Activated naive CD4-positive, alpha-beta T cell treated with anti-CD3 and anti-CD28 coated beads, Interleukin-2, amount 50 U/mL, for 24 hours (primary cell): Measurements from ENCODE around the gene STAT4.

Source experiments
- H3K27ac Mint-ChIP-seq: one replicate; pipeline ENCODE4 v1.8.0; 2021; ENCODE audit warnings: mild to moderate bottlenecking, mixed read lengths
- H3K27me3 Mint-ChIP-seq: one replicate; pipeline ENCODE4 v1.8.0; 2021; ENCODE audit warnings: mixed read lengths
- H3K36me3 Mint-ChIP-seq: one replicate; pipeline ENCODE4 v1.8.0; 2021; ENCODE audit warnings: mixed read lengths
- H3K4me1 Mint-ChIP-seq: one replicate; pipeline ENCODE4 v1.8.0; 2021; ENCODE audit warnings: mixed read lengths
- H3K4me3 Mint-ChIP-seq: one replicate; pipeline ENCODE4 v1.8.0; 2021; ENCODE audit warnings: mild to moderate bottlenecking, mixed read lengths
- H3K9me3 Mint-ChIP-seq: one replicate; pipeline ENCODE4 v1.8.0; 2021; ENCODE audit warnings: mixed read lengths

The STAT4 gene

GRCh38 chr2:191032588-191033429 is 118.0 kb downstream of the STAT4 start:
- H3K27ac Mint-ChIP-seq = peak overlapping the region; percentile 48
- peaks cover 43% of the 10 kb centered on the region for H3K4me1 Mint-ChIP-seq

GRCh38 chr2:191031256-191031655 is 119.5 kb downstream of the STAT4 start:
- Mint-ChIP-seq H3K4me1 (peaks cover 45% of the 10 kb centered on the region), H3K36me3 (peaks cover 19% of the 10 kb centered on the region), H3K4me3 (no peak overlapping the region), H3K27ac (peak overlapping the region; percentile 62), H3K27me3 (no peaks in the 10 kb centered on the region), H3K9me3 (no peaks in the 10 kb centered on the region)

More at GRCh38 chr2:191032588-191033429, 118.0 kb downstream of the STAT4 start:
- Mint-ChIP-seq H3K36me3 (peaks cover 25% of the 10 kb centered on the region), H3K27me3 (no peaks in the 10 kb centered on the region), H3K4me3 (no peak overlapping the region), H3K9me3 (no peaks in the 10 kb centered on the region)

- Mint-ChIP-seq H3K36me3 (peaks cover 19% of the 10 kb centered on the region), H3K27me3 (no peaks in the 10 kb centered on the region), H3K4me3 (peak overlapping the region; percentile 17), H3K9me3 (no peaks in the 10 kb centered on the region), H3K4me1 (peaks cover 51% of the 10 kb centered on the region), H3K27ac (peak overlapping the region; percentile 62)
Measured at GRCh38 chr2:191030521-191031154, 120.2 kb downstream of the STAT4 start.

- H3K36me3 Mint-ChIP-seq = peaks cover 20% of the 10 kb centered on the region
- no peaks in the 10 kb centered on the region for H3K9me3 Mint-ChIP-seq
- H3K27me3 Mint-ChIP-seq = no peaks in the 10 kb centered on the region
- peak overlapping the region; percentile 8 for H3K4me3 Mint-ChIP-seq
- peaks cover 62% of the 10 kb centered on the region for H3K4me1 Mint-ChIP-seq
- H3K27ac Mint-ChIP-seq = peak overlapping the region; percentile 83
Measured at GRCh38 chr2:191029280-191029950, 121.4 kb downstream of the STAT4 start.

GRCh38 chr2:191026377-191026776 is 124.4 kb downstream of the STAT4 start:
- no peak overlapping the region for H3K4me3 Mint-ChIP-seq
- no peaks in the 10 kb centered on the region for H3K9me3 Mint-ChIP-seq
- no peaks in the 10 kb centered on the region for H3K27me3 Mint-ChIP-seq
- H3K4me1 Mint-ChIP-seq = peaks cover 62% of the 10 kb centered on the region
- H3K36me3 Mint-ChIP-seq = peaks cover 16% of the 10 kb centered on the region
- H3K27ac Mint-ChIP-seq = peak overlapping the region; percentile 79

GRCh38 chr2:191025135-191025534 is 125.7 kb downstream of the STAT4 start:
- H3K4me3 Mint-ChIP-seq = peak overlapping the region; percentile 20
- H3K27ac Mint-ChIP-seq = peak overlapping the region; percentile 73
- no peaks in the 10 kb centered on the region for H3K27me3 Mint-ChIP-seq
- peaks cover 16% of the 10 kb centered on the region for H3K36me3 Mint-ChIP-seq
- peaks cover 51% of the 10 kb centered on the region for H3K4me1 Mint-ChIP-seq
- no peaks in the 10 kb centered on the region for H3K9me3 Mint-ChIP-seq

GRCh38 chr2:191023235-191023679 is 127.5 kb downstream of the STAT4 start:
- peaks cover 47% of the 10 kb centered on the region for H3K4me1 Mint-ChIP-seq
- no peak overlapping the region for H3K27ac Mint-ChIP-seq
- peaks cover 7% of the 10 kb centered on the region for H3K36me3 Mint-ChIP-seq
- no peaks in the 10 kb centered on the region for H3K9me3 Mint-ChIP-seq
- H3K27me3 Mint-ChIP-seq = no peaks in the 10 kb centered on the region
- no peak overlapping the region for H3K4me3 Mint-ChIP-seq

GRCh38 chr2:191020742-191021381 is 129.9 kb downstream of the STAT4 start:
- H3K27me3 Mint-ChIP-seq = no peaks in the 10 kb centered on the region
- H3K4me1 Mint-ChIP-seq = peaks cover 46% of the 10 kb centered on the region
- H3K27ac Mint-ChIP-seq = no peak overlapping the region
- peaks cover 4% of the 10 kb centered on the region for H3K36me3 Mint-ChIP-seq
- peaks cover 1% of the 10 kb centered on the region for H3K9me3 Mint-ChIP-seq
- no peak overlapping the region for H3K4me3 Mint-ChIP-seq

GRCh38 chr2:191020221-191020741 is 130.5 kb downstream of the STAT4 start:
- no peak overlapping the region for H3K4me3 Mint-ChIP-seq
- no peak overlapping the region for H3K27ac Mint-ChIP-seq
- peaks cover 42% of the 10 kb centered on the region for H3K4me1 Mint-ChIP-seq
- peaks cover 7% of the 10 kb centered on the region for H3K9me3 Mint-ChIP-seq
- H3K27me3 Mint-ChIP-seq = no peaks in the 10 kb centered on the region
- peaks cover 5% of the 10 kb centered on the region for H3K36me3 Mint-ChIP-seq

- peak overlapping the region; percentile 37 for H3K27ac Mint-ChIP-seq
- H3K27me3 Mint-ChIP-seq = no peaks in the 10 kb centered on the region
- peaks cover 10% of the 10 kb centered on the region for H3K9me3 Mint-ChIP-seq
- peaks cover 5% of the 10 kb centered on the region for H3K36me3 Mint-ChIP-seq
- H3K4me1 Mint-ChIP-seq = peaks cover 33% of the 10 kb centered on the region
- peak overlapping the region; percentile 74 for H3K4me3 Mint-ChIP-seq
Measured at GRCh38 chr2:191019376-191019775, 131.4 kb downstream of the STAT4 start.

GRCh38 chr2:191018643-191019119 is 132.1 kb downstream of the STAT4 start:
- H3K27ac Mint-ChIP-seq = peak overlapping the region; percentile 93
- H3K9me3 Mint-ChIP-seq = peaks cover 10% of the 10 kb centered on the region
- H3K36me3 Mint-ChIP-seq = peaks cover 5% of the 10 kb centered on the region
- H3K27me3 Mint-ChIP-seq = no peaks in the 10 kb centered on the region
- H3K4me1 Mint-ChIP-seq = peaks cover 32% of the 10 kb centered on the region
- H3K4me3 Mint-ChIP-seq = peak overlapping the region; percentile 74

- Mint-ChIP-seq H3K4me3 (no peak overlapping the region), H3K27ac (peak overlapping the region; percentile 93), H3K36me3 (peaks cover 5% of the 10 kb centered on the region), H3K27me3 (no peaks in the 10 kb centered on the region), H3K9me3 (peaks cover 10% of the 10 kb centered on the region), H3K4me1 (peaks cover 32% of the 10 kb centered on the region)
Measured at GRCh38 chr2:191018048-191018447, 132.7 kb downstream of the STAT4 start.

- peaks cover 10% of the 10 kb centered on the region for H3K9me3 Mint-ChIP-seq
Measured at GRCh38 chr2:191015831-191016230, 135.0 kb downstream of the STAT4 start.

GRCh38 chr2:191015239-191015638 is 135.6 kb downstream of the STAT4 start:
- H3K4me3 Mint-ChIP-seq = no peak overlapping the region
- peaks cover 9% of the 10 kb centered on the region for H3K36me3 Mint-ChIP-seq
- no peaks in the 10 kb centered on the region for H3K27me3 Mint-ChIP-seq
- no peak overlapping the region for H3K27ac Mint-ChIP-seq
- peaks cover 10% of the 10 kb centered on the region for H3K9me3 Mint-ChIP-seq
- peaks cover 41% of the 10 kb centered on the region for H3K4me1 Mint-ChIP-seq

More at GRCh38 chr2:191015831-191016230, 135.0 kb downstream of the STAT4 start:
- Mint-ChIP-seq H3K27ac (no peak overlapping the region), H3K36me3 (peaks cover 9% of the 10 kb centered on the region), H3K4me3 (no peak overlapping the region), H3K27me3 (no peaks in the 10 kb centered on the region), H3K4me1 (peaks cover 38% of the 10 kb centered on the region)

GRCh38 chr2:191014653-191015020 is 136.2 kb downstream of the STAT4 start:
- no peak overlapping the region for H3K27ac Mint-ChIP-seq
- H3K36me3 Mint-ChIP-seq = peaks cover 14% of the 10 kb centered on the region
- no peak overlapping the region for H3K4me3 Mint-ChIP-seq
- H3K27me3 Mint-ChIP-seq = no peaks in the 10 kb centered on the region
- peaks cover 45% of the 10 kb centered on the region for H3K4me1 Mint-ChIP-seq
- peaks cover 10% of the 10 kb centered on the region for H3K9me3 Mint-ChIP-seq
